Measurements from ENCODE around the gene OR2T35.

OR2T35 gene

DNA sequence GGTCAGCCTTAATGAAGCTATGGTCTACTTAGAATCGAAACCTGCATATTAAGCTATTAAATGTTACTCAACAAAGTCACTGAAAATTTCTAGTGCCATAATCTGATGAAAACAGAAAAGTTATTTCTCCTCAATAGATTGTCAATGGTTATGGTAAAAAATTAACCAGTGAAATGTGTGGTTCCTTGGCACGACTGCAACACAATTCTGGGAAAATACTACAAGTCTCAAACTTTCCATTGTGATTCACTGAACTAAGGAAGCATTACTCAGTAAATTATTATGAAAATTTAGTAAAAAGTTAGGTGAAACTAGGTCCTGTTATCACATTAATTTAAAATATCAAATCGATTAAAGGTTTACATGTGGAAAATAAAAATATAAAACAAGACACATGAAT lies 34.8 kb downstream of the OR2T35 start:
- H4K20me1 ChIP-seq (ENCODE audit: insufficient read depth, low read length), result no peaks in the 10 kb centered on the region
- no peak overlapping the region for H3K27ac ChIP-seq (ENCODE audit: low read depth, low read length, poor library complexity, severe bottlenecking)
- no peak overlapping the region for H3K4me3 ChIP-seq (ENCODE audit: low read depth, low read length, poor library complexity, severe bottlenecking)
- H3K9me3 ChIP-seq (ENCODE audit: low read length), result no peaks in the 10 kb centered on the region
- no peaks in the 10 kb centered on the region for H3F3A ChIP-seq (ENCODE audit: insufficient read depth, low read length)
- H3K27me3 ChIP-seq (ENCODE audit: insufficient read depth, low read length), result no peaks in the 10 kb centered on the region
- H3K4me2 ChIP-seq (ENCODE audit: low read length), result no peak overlapping the region
- no peak overlapping the region for H3K9ac ChIP-seq (ENCODE audit: low read length)
- H3K79me2 ChIP-seq (ENCODE audit: insufficient read depth, low read length), result no peaks in the 10 kb centered on the region
- no peaks in the 10 kb centered on the region for H3K36me3 ChIP-seq (ENCODE audit: insufficient read depth, low read length)
- H3K4me1 ChIP-seq (ENCODE audit: insufficient read depth, low read length, severe bottlenecking), result no peaks in the 10 kb centered on the region
- TF ChIP-seq, protein P1, sequence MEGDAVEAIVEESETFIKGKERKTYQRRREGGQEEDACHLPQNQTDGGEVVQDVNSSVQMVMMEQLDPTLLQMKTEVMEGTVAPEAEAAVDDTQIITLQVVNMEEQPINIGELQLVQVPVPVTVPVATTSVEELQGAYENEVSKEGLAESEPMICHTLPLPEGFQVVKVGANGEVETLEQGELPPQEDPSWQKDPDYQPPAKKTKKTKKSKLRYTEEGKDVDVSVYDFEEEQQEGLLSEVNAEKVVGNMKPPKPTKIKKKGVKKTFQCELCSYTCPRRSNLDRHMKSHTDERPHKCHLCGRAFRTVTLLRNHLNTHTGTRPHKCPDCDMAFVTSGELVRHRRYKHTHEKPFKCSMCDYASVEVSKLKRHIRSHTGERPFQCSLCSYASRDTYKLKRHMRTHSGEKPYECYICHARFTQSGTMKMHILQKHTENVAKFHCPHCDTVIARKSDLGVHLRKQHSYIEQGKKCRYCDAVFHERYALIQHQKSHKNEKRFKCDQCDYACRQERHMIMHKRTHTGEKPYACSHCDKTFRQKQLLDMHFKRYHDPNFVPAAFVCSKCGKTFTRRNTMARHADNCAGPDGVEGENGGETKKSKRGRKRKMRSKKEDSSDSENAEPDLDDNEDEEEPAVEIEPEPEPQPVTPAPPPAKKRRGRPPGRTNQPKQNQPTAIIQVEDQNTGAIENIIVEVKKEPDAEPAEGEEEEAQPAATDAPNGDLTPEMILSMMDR (IDR thresholded peaks at IDR 0.05; ENCODE audit: low read length), result no peak
- TF ChIP-seq EZH2 (IDR thresholded peaks at IDR 0.05; ENCODE audit: borderline replicate concordance, low read length), result no peak
- H3K9me2 ChIP-seq (ENCODE audit: low read depth, low read length), result no peaks in the 10 kb centered on the region
- no peak overlapping the region for H2AFZ ChIP-seq (ENCODE audit: low read length)

DNA sequence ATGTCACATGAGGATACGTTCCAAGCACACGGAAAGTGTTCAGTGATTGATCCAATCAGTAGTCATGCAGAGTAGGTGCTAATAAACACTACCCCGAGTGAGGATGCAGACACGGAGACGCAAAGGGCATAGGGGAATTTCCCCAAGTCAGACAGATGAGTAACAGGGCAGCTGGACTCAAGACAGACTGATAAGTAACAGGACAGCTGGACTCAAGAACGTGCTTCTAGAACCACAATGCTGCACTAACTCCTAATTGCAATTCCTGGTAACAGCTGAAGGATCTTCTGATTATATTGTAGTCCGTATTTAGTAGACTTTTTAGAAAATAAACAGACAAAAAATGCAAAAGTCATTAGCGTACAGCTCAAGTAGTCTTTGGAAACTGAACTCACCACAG lies 45.7 kb downstream of the OR2T35 start:
- Histone ChIP-seq H3K36me3 (ENCODE audit: insufficient read depth, low read length) (no peaks in the 10 kb centered on the region), H3K4me2 (ENCODE audit: low read length) (no peak overlapping the region), H3K9ac (ENCODE audit: low read length) (no peak overlapping the region), H3K79me2 (ENCODE audit: insufficient read depth, low read length) (no peaks in the 10 kb centered on the region), H3K4me1 (ENCODE audit: insufficient read depth, low read length, severe bottlenecking) (no peaks in the 10 kb centered on the region), H4K20me1 (ENCODE audit: insufficient read depth, low read length) (no peaks in the 10 kb centered on the region), H2AFZ (ENCODE audit: low read length) (no peak overlapping the region), H3F3A (ENCODE audit: insufficient read depth, low read length) (no peaks in the 10 kb centered on the region), H3K9me2 (ENCODE audit: low read depth, low read length) (no peaks in the 10 kb centered on the region), H3K9me3 (ENCODE audit: low read length) (no peaks in the 10 kb centered on the region), H3K27ac (ENCODE audit: low read depth, low read length, poor library complexity, severe bottlenecking) (no peak overlapping the region), H3K27me3 (ENCODE audit: insufficient read depth, low read length) (no peaks in the 10 kb centered on the region), H3K4me3 (ENCODE audit: low read depth, low read length, poor library complexity, severe bottlenecking) (no peak overlapping the region)
- TF ChIP-seq, protein P1 (IDR thresholded peaks at IDR 0.05; ENCODE audit: low read length), result no peak
- no peak for TF ChIP-seq EZH2 (IDR thresholded peaks at IDR 0.05; ENCODE audit: borderline replicate concordance, low read length)

DNA sequence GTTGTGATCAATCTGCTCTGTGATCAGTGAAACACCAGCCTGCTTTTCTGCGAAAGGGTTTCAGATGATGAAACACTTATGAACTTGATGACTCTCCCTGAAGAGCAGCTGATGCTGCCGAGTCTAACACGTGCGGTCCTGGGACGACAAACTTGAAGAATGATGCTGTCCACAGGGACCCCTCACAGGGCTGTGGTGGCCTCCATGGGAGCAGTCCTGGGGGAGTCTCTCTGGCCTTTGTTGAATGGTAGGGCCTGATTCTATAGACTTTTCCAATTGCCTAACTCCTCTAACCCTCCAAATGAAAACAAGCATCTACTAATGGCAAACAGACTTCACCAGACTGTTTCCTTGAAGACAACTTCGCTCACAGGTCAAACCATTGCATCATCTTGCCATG lies 47.5 kb downstream of the OR2T35 start, which contains the start of gene OR2T10:
OR2T10 (minus strand) TSS at position 112 of the 400 bp plus-strand sequence. CDS start 3,932 bp downstream, outside the sequence.
- H3K27ac ChIP-seq (ENCODE audit: low read depth, low read length, poor library complexity, severe bottlenecking), result no peak within 1 kb of the TSS
- no peak within 1 kb of the TSS for H3K4me3 ChIP-seq (ENCODE audit: low read depth, low read length, poor library complexity, severe bottlenecking)
- H3F3A ChIP-seq (ENCODE audit: insufficient read depth, low read length), result no peaks in the 10 kb centered on the region
- TF ChIP-seq, protein P1 (IDR thresholded peaks at IDR 0.05; ENCODE audit: low read length), result no peak
- TF ChIP-seq EZH2 (IDR thresholded peaks at IDR 0.05; ENCODE audit: borderline replicate concordance, low read length), result no peak
- H3K27me3 ChIP-seq (ENCODE audit: insufficient read depth, low read length), result no peaks in the 10 kb centered on the region
- H3K9me3 ChIP-seq (ENCODE audit: low read length), result no peaks in the 10 kb centered on the region
- no peak within 1 kb of the TSS for H3K9ac ChIP-seq (ENCODE audit: low read length)
- H3K4me2 ChIP-seq (ENCODE audit: low read length), result no peak within 1 kb of the TSS
- H3K9me2 ChIP-seq (ENCODE audit: low read depth, low read length), result no peaks in the 10 kb centered on the region
- H3K36me3 ChIP-seq (ENCODE audit: insufficient read depth, low read length), result no peaks in the 10 kb centered on the region
- no peaks in the 10 kb centered on the region for H4K20me1 ChIP-seq (ENCODE audit: insufficient read depth, low read length)
- no peak within 1 kb of the TSS for H2AFZ ChIP-seq (ENCODE audit: low read length)
- no peaks in the 10 kb centered on the region for H3K79me2 ChIP-seq (ENCODE audit: insufficient read depth, low read length)
- H3K4me1 ChIP-seq (ENCODE audit: insufficient read depth, low read length, severe bottlenecking), result no peaks in the 10 kb centered on the region

All from OCI-LY1 (cell line).